SK-N-SH treated with all-trans-retinoic acid at 6 μM for 48 hours (cell line): ENCODE data around the gene LLGL2.

Experiments
- ATAC-seq: fragments of 200-7000 bp; cut with Tn5 transposase; 3 replicates; pipeline ENCODE4 v1.9.1; 2020; ENCODE audit warnings: mild to moderate bottlenecking, moderate library complexity
- ARNTL ChIP-seq: fragments of 450-650 bp; formaldehyde crosslinking; IDR thresholded peaks from 2 replicates; pipeline ENCODE4 v1.5.0; 2020; ENCODE audit warnings: low read depth, mild to moderate bottlenecking, moderate library complexity, borderline replicate concordance
- BACH2 ChIP-seq: fragments of 250-450 bp; sonication (Bioruptor Pico); IDR thresholded peaks from 2 replicates; pipeline ENCODE4 v1.9.0; 2021; ENCODE audit warnings: mild to moderate bottlenecking, borderline replicate concordance
- ESRRG ChIP-seq: fragments of 250-450 bp; sonication (Bioruptor Pico); IDR thresholded peaks from 2 replicates; pipeline ENCODE4 v1.6.1; 2021; ENCODE audit warnings: mild to moderate bottlenecking
- GLIS3 ChIP-seq: fragments of 250-450 bp; sonication (Bioruptor Pico); IDR thresholded peaks from 2 replicates; pipeline ENCODE4 v1.5.0; 2020; ENCODE audit warnings: mild to moderate bottlenecking, moderate library complexity
- OSR1 ChIP-seq: fragments of 250-450 bp; sonication (Bioruptor Pico); IDR thresholded peaks from 2 replicates; pipeline ENCODE4 v1.8.0; 2022; ENCODE audit warnings: moderate library complexity, mild to moderate bottlenecking, inconsistent platforms
- PPARA ChIP-seq: fragments of 250-450 bp; sonication (Bioruptor Pico); IDR thresholded peaks from 2 replicates; pipeline ENCODE4 v1.5.0; 2020; ENCODE audit warnings: mild to moderate bottlenecking, borderline replicate concordance
- SNAI2 ChIP-seq: fragments of 250-450 bp; sonication (Bioruptor Pico); IDR thresholded peaks from 2 replicates; pipeline ENCODE4 v1.5.0; 2020; ENCODE audit warnings: mild to moderate bottlenecking, moderate library complexity
- TOX ChIP-seq: fragments of 250-450 bp; sonication (Bioruptor Pico); IDR thresholded peaks from 2 replicates; pipeline ENCODE4 v1.8.0; 2021; ENCODE audit warnings: mild to moderate bottlenecking, moderate library complexity, borderline replicate concordance
- ZC3H10 ChIP-seq: fragments of 250-450 bp; sonication (Bioruptor Pico); IDR thresholded peaks from 2 replicates; pipeline ENCODE4 v1.5.1; 2021; ENCODE audit warnings: mild to moderate bottlenecking, moderate library complexity
- ZFP3 ChIP-seq: fragments of 250-450 bp; sonication (Bioruptor Pico); IDR thresholded peaks from 2 replicates; pipeline ENCODE4 v1.5.0; 2020; ENCODE audit warnings: mild to moderate bottlenecking, moderate library complexity
- ZFP30 ChIP-seq: fragments of 450-650 bp; formaldehyde crosslinking; IDR thresholded peaks from 2 replicates; pipeline ENCODE4 v1.5.0; 2022; ENCODE audit warnings: mild to moderate bottlenecking, moderate library complexity
- ZNF565 ChIP-seq: fragments of 450-650 bp; formaldehyde crosslinking; conservative IDR thresholded peaks from 2 replicates; pipeline ENCODE4 v1.5.0; 2020; ENCODE audit warnings: low read depth, mild to moderate bottlenecking, moderate library complexity
- ZNF70 ChIP-seq: fragments of 450-650 bp; formaldehyde crosslinking; IDR thresholded peaks from 2 replicates; pipeline ENCODE4 v1.5.0; 2020; ENCODE audit warnings: mild to moderate bottlenecking, moderate library complexity
- ZNF8 ChIP-seq: fragments of 450-650 bp; formaldehyde crosslinking; IDR thresholded peaks from 2 replicates; pipeline ENCODE4 v1.5.0; 2020; ENCODE audit warnings: mild to moderate bottlenecking, moderate library complexity
- TF ChIP-seq, protein P1 (sequence below): fragments of 250-450 bp; sonication (Bioruptor Pico); IDR thresholded peaks from 2 replicates; pipeline ENCODE4 v1.5.1; 2021; ENCODE audit warnings: mild to moderate bottlenecking, moderate library complexity
- TF ChIP-seq, protein P2 (sequence below): fragments of 250-450 bp; sonication (Bioruptor Pico); IDR thresholded peaks from 2 replicates; pipeline ENCODE4 v1.8.0; 2020; ENCODE audit warnings: mild to moderate bottlenecking, moderate library complexity, borderline replicate concordance
- TF ChIP-seq, protein P3 (sequence below): fragments of 250-450 bp; sonication (Bioruptor Pico); IDR thresholded peaks from 2 replicates; pipeline ENCODE4 v1.5.0; 2020; ENCODE audit warnings: mild to moderate bottlenecking, moderate library complexity
- TF ChIP-seq, protein P4 (sequence below): fragments of 250-450 bp; sonication (Bioruptor Pico); IDR thresholded peaks from 2 replicates; pipeline ENCODE4 v1.8.0; 2021; ENCODE audit warnings: low read depth, mild to moderate bottlenecking, moderate library complexity, borderline replicate concordance

Gene LLGL2

DNA sequence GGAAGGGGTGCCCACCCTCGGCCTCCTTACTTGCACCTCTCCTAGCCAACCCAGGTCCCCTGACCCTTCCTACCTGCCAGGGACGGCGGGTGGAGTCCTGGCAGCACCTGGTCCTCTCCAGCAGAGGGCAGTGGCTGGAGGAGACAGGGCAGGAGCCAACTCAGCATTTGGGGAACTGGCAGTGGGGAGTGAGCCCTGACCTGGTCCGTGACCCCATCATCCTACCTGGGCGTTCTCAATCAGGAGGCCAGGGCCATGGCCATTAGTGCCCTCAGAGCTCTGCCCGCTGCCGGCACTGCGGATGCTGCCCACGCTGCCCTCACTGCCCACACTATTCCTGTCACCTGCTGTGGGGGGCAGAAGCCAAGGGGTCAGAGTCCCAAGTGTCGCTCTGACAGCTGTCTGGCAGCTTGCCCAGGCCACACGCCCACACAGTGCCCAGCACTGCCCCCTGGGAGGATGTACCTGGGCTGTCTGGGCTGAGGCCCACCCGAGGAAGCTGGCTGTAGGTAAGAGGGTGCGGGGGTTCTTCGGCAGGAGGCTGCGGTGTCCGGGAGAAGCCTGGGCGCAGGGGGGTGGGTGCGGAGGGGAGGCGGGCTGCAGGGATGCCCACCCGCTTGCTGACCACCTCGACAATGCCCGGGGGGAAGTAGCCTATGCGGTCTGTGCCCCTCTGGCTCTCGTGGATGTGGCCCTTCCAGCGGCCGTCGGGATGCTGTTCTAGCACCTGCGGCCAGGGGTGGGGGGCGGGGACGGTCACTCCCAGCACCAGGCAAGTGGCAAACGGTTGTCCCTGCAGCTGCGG lies 20.9 kb upstream of the LLGL2 start:
- TF ChIP-seq ZNF8 (CRISPR knock-in tag) (no peak), ZFP30 (CRISPR knock-in tag) (no peak), ZFP3 (CRISPR knock-in tag) (no peak), BACH2 (no peak), SNAI2 (no peak), ESRRG (CRISPR knock-in tag) (no peak), ZNF565 (no peak), ZC3H10 (CRISPR knock-in tag) (no peak), TOX (CRISPR knock-in tag) (no peak), ARNTL (no peak), OSR1 (CRISPR knock-in tag) (no peak)
- TF ChIP-seq, protein P1, sequence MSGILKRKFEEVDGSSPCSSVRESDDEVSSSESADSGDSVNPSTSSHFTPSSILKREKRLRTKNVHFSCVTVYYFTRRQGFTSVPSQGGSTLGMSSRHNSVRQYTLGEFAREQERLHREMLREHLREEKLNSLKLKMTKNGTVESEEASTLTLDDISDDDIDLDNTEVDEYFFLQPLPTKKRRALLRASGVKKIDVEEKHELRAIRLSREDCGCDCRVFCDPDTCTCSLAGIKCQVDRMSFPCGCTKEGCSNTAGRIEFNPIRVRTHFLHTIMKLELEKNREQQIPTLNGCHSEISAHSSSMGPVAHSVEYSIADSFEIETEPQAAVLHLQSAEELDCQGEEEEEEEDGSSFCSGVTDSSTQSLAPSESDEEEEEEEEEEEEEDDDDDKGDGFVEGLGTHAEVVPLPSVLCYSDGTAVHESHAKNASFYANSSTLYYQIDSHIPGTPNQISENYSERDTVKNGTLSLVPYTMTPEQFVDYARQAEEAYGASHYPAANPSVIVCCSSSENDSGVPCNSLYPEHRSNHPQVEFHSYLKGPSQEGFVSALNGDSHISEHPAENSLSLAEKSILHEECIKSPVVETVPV (CRISPR knock-in tag) = no peak
- TF ChIP-seq, protein P2, sequence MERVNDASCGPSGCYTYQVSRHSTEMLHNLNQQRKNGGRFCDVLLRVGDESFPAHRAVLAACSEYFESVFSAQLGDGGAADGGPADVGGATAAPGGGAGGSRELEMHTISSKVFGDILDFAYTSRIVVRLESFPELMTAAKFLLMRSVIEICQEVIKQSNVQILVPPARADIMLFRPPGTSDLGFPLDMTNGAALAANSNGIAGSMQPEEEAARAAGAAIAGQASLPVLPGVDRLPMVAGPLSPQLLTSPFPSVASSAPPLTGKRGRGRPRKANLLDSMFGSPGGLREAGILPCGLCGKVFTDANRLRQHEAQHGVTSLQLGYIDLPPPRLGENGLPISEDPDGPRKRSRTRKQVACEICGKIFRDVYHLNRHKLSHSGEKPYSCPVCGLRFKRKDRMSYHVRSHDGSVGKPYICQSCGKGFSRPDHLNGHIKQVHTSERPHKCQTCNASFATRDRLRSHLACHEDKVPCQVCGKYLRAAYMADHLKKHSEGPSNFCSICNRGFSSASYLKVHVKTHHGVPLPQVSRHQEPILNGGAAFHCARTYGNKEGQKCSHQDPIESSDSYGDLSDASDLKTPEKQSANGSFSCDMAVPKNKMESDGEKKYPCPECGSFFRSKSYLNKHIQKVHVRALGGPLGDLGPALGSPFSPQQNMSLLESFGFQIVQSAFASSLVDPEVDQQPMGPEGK (CRISPR knock-in tag) = no peak
- peak; percentile 60 for ATAC-seq

DNA sequence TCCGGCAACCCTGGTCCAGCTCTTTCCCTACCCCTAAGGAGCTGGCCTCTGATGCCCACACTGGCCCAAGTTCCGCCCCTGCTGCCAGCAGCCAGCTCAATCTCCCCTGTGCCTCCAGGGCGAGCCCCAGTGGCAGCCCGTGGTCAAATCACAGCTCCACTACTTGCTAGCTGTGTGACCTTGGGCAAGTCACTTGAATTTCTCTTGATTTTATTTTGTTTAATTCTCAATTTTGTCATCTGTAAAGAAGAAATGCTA lies 20.4 kb upstream of the LLGL2 start:
- TF ChIP-seq ZNF70 (CRISPR knock-in tag) (no peak), OSR1 (CRISPR knock-in tag) (no peak), SNAI2 (no peak)
- ATAC-seq = no peak

DNA sequence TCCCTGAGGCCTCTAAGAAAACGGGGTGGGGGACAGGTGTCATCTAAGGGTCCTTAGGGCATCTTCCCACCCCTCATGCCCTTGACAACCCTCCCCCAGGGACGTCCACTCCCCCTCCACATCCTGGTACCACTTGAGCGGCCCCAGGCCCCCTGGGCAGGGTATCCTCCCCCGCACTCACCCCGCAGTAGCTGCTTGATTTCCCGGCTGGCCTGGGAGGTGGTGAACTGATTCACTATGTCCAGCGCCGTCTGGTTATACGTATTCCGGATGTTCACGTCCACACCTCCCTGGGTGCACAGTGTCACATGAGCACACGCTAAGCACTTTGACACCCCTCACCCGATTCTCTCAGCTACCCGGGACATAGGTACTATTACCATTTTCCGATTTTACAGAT lies 19.9 kb upstream of the LLGL2 start:
- TF ChIP-seq PPARA (CRISPR knock-in tag) (no peak), GLIS3 (CRISPR knock-in tag) (no peak), OSR1 (CRISPR knock-in tag) (no peak), ZNF70 (CRISPR knock-in tag) (no peak), ZNF8 (CRISPR knock-in tag) (no peak), ZNF565 (no peak)
- TF ChIP-seq, protein P3, sequence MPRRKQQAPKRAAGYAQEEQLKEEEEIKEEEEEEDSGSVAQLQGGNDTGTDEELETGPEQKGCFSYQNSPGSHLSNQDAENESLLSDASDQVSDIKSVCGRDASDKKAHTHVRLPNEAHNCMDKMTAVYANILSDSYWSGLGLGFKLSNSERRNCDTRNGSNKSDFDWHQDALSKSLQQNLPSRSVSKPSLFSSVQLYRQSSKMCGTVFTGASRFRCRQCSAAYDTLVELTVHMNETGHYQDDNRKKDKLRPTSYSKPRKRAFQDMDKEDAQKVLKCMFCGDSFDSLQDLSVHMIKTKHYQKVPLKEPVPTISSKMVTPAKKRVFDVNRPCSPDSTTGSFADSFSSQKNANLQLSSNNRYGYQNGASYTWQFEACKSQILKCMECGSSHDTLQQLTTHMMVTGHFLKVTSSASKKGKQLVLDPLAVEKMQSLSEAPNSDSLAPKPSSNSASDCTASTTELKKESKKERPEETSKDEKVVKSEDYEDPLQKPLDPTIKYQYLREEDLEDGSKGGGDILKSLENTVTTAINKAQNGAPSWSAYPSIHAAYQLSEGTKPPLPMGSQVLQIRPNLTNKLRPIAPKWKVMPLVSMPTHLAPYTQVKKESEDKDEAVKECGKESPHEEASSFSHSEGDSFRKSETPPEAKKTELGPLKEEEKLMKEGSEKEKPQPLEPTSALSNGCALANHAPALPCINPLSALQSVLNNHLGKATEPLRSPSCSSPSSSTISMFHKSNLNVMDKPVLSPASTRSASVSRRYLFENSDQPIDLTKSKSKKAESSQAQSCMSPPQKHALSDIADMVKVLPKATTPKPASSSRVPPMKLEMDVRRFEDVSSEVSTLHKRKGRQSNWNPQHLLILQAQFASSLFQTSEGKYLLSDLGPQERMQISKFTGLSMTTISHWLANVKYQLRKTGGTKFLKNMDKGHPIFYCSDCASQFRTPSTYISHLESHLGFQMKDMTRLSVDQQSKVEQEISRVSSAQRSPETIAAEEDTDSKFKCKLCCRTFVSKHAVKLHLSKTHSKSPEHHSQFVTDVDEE (CRISPR knock-in tag) = no peak
- TF ChIP-seq, protein P1 (CRISPR knock-in tag) = no peak
- TF ChIP-seq, protein P4, sequence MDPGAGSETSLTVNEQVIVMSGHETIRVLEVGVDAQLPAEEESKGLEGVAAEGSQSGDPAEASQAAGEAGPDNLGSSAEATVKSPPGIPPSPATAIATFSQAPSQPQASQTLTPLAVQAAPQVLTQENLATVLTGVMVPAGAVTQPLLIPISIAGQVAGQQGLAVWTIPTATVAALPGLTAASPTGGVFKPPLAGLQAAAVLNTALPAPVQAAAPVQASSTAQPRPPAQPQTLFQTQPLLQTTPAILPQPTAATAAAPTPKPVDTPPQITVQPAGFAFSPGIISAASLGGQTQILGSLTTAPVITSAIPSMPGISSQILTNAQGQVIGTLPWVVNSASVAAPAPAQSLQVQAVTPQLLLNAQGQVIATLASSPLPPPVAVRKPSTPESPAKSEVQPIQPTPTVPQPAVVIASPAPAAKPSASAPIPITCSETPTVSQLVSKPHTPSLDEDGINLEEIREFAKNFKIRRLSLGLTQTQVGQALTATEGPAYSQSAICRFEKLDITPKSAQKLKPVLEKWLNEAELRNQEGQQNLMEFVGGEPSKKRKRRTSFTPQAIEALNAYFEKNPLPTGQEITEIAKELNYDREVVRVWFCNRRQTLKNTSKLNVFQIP = no peak
- ATAC-seq = no peak

DNA sequence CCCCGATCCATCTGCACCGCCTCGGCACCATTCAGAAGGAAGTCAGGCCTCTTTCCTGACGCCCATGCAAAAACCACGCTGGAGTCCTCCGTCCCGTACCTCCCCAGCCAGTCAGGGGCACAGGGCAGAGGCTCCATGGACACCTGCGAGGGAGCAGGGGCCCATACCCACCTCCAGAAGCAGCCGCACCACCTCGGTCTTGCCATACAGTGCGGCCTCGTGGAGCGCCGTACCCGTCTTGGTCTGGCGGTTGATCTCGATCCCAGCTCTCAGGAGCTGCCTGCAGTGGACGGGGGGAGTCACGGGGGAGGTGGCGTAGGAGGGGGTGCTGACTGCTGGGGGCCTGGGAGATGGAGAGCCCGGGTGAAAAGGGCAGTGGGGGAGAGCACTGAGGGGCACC lies 19.4 kb upstream of the LLGL2 start:
- no peak for ATAC-seq
- TF ChIP-seq ZNF565 (no peak), ZC3H10 (CRISPR knock-in tag) (no peak), ZNF70 (CRISPR knock-in tag) (no peak), PPARA (CRISPR knock-in tag) (no peak), GLIS3 (CRISPR knock-in tag) (no peak)
- TF ChIP-seq, protein P4 = no peak
- TF ChIP-seq, protein P2 (CRISPR knock-in tag) = no peak
- TF ChIP-seq, protein P3 (CRISPR knock-in tag) = no peak
